Trophoblast cell (in vitro differentiated cells and primary cell): ENCODE data around the gene STAP1.

Experiments
- DNase-seq, 2 donors: peaks; one replicate each; pipeline ENCODE4 v3.0.0-alpha.2; 2016
- H2AFZ ChIP-seq: 2 replicates; pipeline ENCODE4 v1.6.1; 2013; ENCODE audit warnings: low read length, moderate library complexity, mild to moderate bottlenecking; ENCODE audit not compliant: insufficient read depth, poor library complexity
- H2AK5ac ChIP-seq: 2 replicates; pipeline ENCODE4 v1.6.1; 2013; ENCODE audit warnings: mild to moderate bottlenecking, low read length
- H2BK120ac ChIP-seq: 2 replicates; pipeline ENCODE4 v1.6.1; 2013; ENCODE audit warnings: low read length, mild to moderate bottlenecking, moderate library complexity; ENCODE audit not compliant: insufficient read depth, poor library complexity
- H2BK12ac ChIP-seq: 2 replicates; pipeline ENCODE4 v1.6.1; 2013; ENCODE audit warnings: mild to moderate bottlenecking, low read length, moderate library complexity
- H2BK5ac ChIP-seq: 2 replicates; pipeline ENCODE4 v1.6.1; 2013; ENCODE audit warnings: low read length, low read depth, moderate library complexity, mild to moderate bottlenecking; ENCODE audit not compliant: poor library complexity
- H3K14ac ChIP-seq: 2 replicates; pipeline ENCODE4 v1.6.1; 2013; ENCODE audit warnings: mild to moderate bottlenecking, low read length
- H3K18ac ChIP-seq: 2 replicates; pipeline ENCODE4 v1.6.1; 2013; ENCODE audit warnings: mild to moderate bottlenecking, low read length
- H3K23ac ChIP-seq: 2 replicates; pipeline ENCODE4 v1.6.1; 2013; ENCODE audit warnings: low read length
- H3K27ac ChIP-seq: 2 replicates; pipeline ENCODE4 v1.5.1; 2013; ENCODE audit warnings: low read depth, mild to moderate bottlenecking, inconsistent platforms, low read length, moderate library complexity
- H3K27me3 ChIP-seq: 2 replicates; pipeline ENCODE4 v1.6.1; 2013; ENCODE audit warnings: inconsistent platforms, mild to moderate bottlenecking, low read length, moderate library complexity; ENCODE audit not compliant: insufficient read depth
- H3K36me3 ChIP-seq, 2 experiments: 1 replicate in 1 of 2; 2 replicates in 1 of 2; pipeline ENCODE4 v1.6.1; 2013; ENCODE audit warnings: low read length in 2 of 2, mild to moderate bottlenecking in 2 of 2, moderate library complexity in 1 of 2; ENCODE audit not compliant: insufficient read depth in 2 of 2, control insufficient read depth in 1 of 2
- H3K4ac ChIP-seq: 2 replicates; pipeline ENCODE4 v1.6.1; 2013; ENCODE audit warnings: low read depth, mild to moderate bottlenecking, low read length, moderate library complexity
- H3K4me1 ChIP-seq, 2 experiments: 1 replicate in 1 of 2; 2 replicates in 1 of 2; pipeline ENCODE4 v1.6.1; 2013; ENCODE audit warnings: low read length in 2 of 2, mild to moderate bottlenecking in 2 of 2, moderate library complexity in 1 of 2; ENCODE audit not compliant: insufficient read depth in 2 of 2, control insufficient read depth in 1 of 2
- H3K4me2 ChIP-seq: 2 replicates; pipeline ENCODE4 v1.6.1; 2013; ENCODE audit warnings: inconsistent platforms, mild to moderate bottlenecking, low read length, moderate library complexity
- H3K4me3 ChIP-seq: 2 replicates; pipeline ENCODE4 v1.5.1; 2013; ENCODE audit warnings: mild to moderate bottlenecking, low read depth, low read length, inconsistent platforms
- H3K79me1 ChIP-seq: one replicate; pipeline ENCODE4 v1.6.1; 2013; ENCODE audit warnings: low read length
- H3K79me2 ChIP-seq: 2 replicates; pipeline ENCODE4 v1.6.1; 2013; ENCODE audit warnings: low read length, mild to moderate bottlenecking; ENCODE audit not compliant: control insufficient read depth, insufficient read depth, poor library complexity
- H3K9ac ChIP-seq: 2 replicates; pipeline ENCODE4 v1.6.1; 2013; ENCODE audit warnings: mild to moderate bottlenecking, low read length
- H3K9me3 ChIP-seq: 2 replicates; pipeline ENCODE4 v1.6.1; 2013; ENCODE audit warnings: low read depth, mild to moderate bottlenecking, control low read depth, inconsistent platforms, low read length; ENCODE audit not compliant: insufficient read depth
- H4K12ac ChIP-seq: 2 replicates; pipeline ENCODE4 v1.6.1; 2013; ENCODE audit warnings: low read depth, mild to moderate bottlenecking, low read length, moderate library complexity
- H4K8ac ChIP-seq: 2 replicates; pipeline ENCODE4 v1.6.1; 2013; ENCODE audit warnings: low read depth, mild to moderate bottlenecking, low read length, moderate library complexity
- H4K91ac ChIP-seq: one replicate; pipeline ENCODE4 v1.6.1; 2013; ENCODE audit warnings: low read depth, mild to moderate bottlenecking, low read length, moderate library complexity
- WGBS: extraction: QIAGEN DNeasy Blood & Tissue Kit; methylation state at CpG from one replicate; pipeline ENCODE4 v1.1.7; 2013; ENCODE audit warnings: missing lambda C conversion rate; ENCODE audit not compliant: insufficient read length, insufficient coverage; ENCODE audit errors: extremely low coverage; 5-methylcytosine and 5-hydroxymethylcytosine counted together

STAP1 gene

GRCh38 chr4:67554096-67554495, 4.4 kb upstream of the STAP1 start:
- Histone ChIP-seq H3K23ac (no peak overlapping the region), H4K91ac (no peak overlapping the region), H3K18ac (no peak overlapping the region), H3K4me3 (no peak overlapping the region), H4K8ac (no peak overlapping the region), H2BK120ac (no peak overlapping the region), H2AK5ac (no peak overlapping the region), H2AFZ (no peak overlapping the region), H2BK5ac (no peak overlapping the region), H3K79me1 (no peaks in the 10 kb centered on the region), H4K12ac (no peak overlapping the region), H3K36me3 (no peaks in the 10 kb centered on the region), H3K4ac (no peak overlapping the region), H3K27me3 (no peaks in the 10 kb centered on the region), H3K14ac (no peak overlapping the region), H3K4me2 (no peak overlapping the region), H3K79me2 (no peaks in the 10 kb centered on the region), H3K9me3 (no peaks in the 10 kb centered on the region), H3K9ac (no peak overlapping the region), H2BK12ac (no peak overlapping the region), H3K4me1 (no peaks in the 10 kb centered on the region), H3K27ac (no peak overlapping the region)
- no peak for DNase-seq
- WGBS: no CpG with 5 or more reads among the region's 3 CpGs

DNA sequence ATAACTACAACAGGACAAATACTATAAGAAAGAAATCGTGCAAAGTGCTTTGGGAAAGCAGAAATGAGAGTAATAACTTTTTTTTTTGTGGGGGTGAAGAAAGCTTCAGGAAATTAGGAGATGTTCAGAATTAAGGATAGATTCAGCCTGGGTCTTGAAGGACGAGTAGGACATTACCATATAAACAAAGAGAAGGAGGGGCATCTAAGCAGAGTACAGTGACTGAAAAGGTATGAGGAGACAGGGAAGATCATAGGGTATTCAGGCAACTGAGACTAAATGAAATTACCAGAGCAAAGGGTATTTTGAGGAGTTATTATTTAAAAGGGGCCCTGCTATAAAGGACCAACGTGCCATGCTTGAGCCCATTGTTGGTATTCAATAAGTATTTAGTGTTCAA, 3.1 kb upstream of the STAP1 start:
- Histone ChIP-seq H2BK5ac (no peak overlapping the region), H4K12ac (no peak overlapping the region), H3K9me3 (no peaks in the 10 kb centered on the region), H2BK120ac (no peak overlapping the region), H3K4me2 (no peak overlapping the region), H2AFZ (no peak overlapping the region), H3K4me3 (no peak overlapping the region), H4K91ac (no peak overlapping the region), H3K4me1 (no peaks in the 10 kb centered on the region), H3K18ac (no peak overlapping the region), H2BK12ac (no peak overlapping the region), H4K8ac (no peak overlapping the region), H3K36me3 (no peaks in the 10 kb centered on the region), H3K23ac (no peak overlapping the region), H2AK5ac (no peak overlapping the region), H3K4ac (no peak overlapping the region), H3K14ac (no peak overlapping the region), H3K9ac (no peak overlapping the region), H3K79me2 (no peaks in the 10 kb centered on the region), H3K79me1 (no peaks in the 10 kb centered on the region), H3K27me3 (no peaks in the 10 kb centered on the region), H3K27ac (no peak overlapping the region)
- WGBS: no CpG with 5 or more reads among the region's 3 CpGs
- DNase-seq: no peak

DNA sequence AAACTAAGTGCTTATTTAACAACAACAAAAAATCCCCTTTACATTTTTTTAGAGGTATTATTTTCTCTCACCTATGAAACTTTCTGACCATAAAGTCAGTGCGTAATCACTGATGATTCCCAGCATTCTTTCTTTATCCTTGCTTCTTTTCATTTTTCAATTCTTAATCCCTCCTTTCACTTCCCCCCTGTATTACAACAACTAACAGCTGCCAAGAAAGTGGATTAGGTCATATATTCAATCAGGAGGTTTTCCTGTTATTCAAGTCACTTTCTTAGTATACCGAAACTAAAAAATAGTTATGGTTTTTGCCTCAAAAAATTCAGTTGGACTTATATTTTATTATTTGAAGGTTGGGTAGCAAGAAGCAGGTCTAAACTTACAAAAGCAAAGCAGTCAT, 2.1 kb upstream of the STAP1 start:
- H2AFZ ChIP-seq: no peak overlapping the region
- H3K9ac ChIP-seq: no peak overlapping the region
- no peaks in the 10 kb centered on the region for H3K36me3 ChIP-seq
- no peak overlapping the region for H3K27ac ChIP-seq
- H3K9me3 ChIP-seq: no peaks in the 10 kb centered on the region
- no peaks in the 10 kb centered on the region for H3K79me2 ChIP-seq
- H3K18ac ChIP-seq: no peak overlapping the region
- H3K23ac ChIP-seq: no peak overlapping the region
- H3K14ac ChIP-seq: no peak overlapping the region
- no peak overlapping the region for H2BK120ac ChIP-seq
- H2BK12ac ChIP-seq: no peak overlapping the region
- no peak overlapping the region for H4K91ac ChIP-seq
- H3K79me1 ChIP-seq: no peaks in the 10 kb centered on the region
- H3K4ac ChIP-seq: no peak overlapping the region
- H3K4me3 ChIP-seq: no peak overlapping the region
- no peaks in the 10 kb centered on the region for H3K27me3 ChIP-seq
- H4K8ac ChIP-seq: no peak overlapping the region
- H4K12ac ChIP-seq: no peak overlapping the region
- no peak for DNase-seq
- no peak overlapping the region for H2AK5ac ChIP-seq
- WGBS: no CpG with 5 or more reads among the region's 2 CpGs
- no peaks in the 10 kb centered on the region for H3K4me1 ChIP-seq
- H2BK5ac ChIP-seq: no peak overlapping the region
- no peak overlapping the region for H3K4me2 ChIP-seq

DNA sequence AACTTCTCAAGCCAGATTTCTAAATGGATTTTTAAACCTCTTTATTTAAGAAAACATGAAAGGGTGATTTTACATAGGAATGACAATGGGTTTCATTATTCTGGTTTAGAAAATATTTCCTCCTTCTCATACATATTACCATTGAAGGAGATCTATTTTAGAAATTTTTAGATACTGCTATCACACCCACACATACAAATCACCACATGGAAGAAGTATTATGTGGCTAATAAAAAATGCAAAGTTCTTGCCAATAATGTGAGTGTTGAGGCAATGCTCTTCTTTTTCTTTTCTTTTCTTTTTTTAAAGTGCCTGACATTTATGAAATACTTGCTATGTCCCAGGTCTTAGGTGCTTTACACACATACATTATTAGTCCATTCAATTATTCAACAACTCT, 6.8 kb downstream of the STAP1 start:
- no peak overlapping the region for H3K9ac ChIP-seq
- H4K12ac ChIP-seq: no peak overlapping the region
- no peak overlapping the region for H3K4ac ChIP-seq
- no peaks in the 10 kb centered on the region for H3K79me2 ChIP-seq
- no peak overlapping the region for H2BK5ac ChIP-seq
- no peak overlapping the region for H3K18ac ChIP-seq
- no peaks in the 10 kb centered on the region for H3K36me3 ChIP-seq
- H2BK120ac ChIP-seq: no peak overlapping the region
- H4K91ac ChIP-seq: no peak overlapping the region
- H3K27ac ChIP-seq: no peak overlapping the region
- no peak overlapping the region for H2BK12ac ChIP-seq
- no peak overlapping the region for H3K4me3 ChIP-seq
- H3K14ac ChIP-seq: no peak overlapping the region
- no peaks in the 10 kb centered on the region for H3K9me3 ChIP-seq
- H3K4me1 ChIP-seq: no peaks in the 10 kb centered on the region
- no peak overlapping the region for H4K8ac ChIP-seq
- DNase-seq: no peak
- no peak overlapping the region for H3K4me2 ChIP-seq
- no peaks in the 10 kb centered on the region for H3K79me1 ChIP-seq
- no peak overlapping the region for H2AFZ ChIP-seq
- H3K23ac ChIP-seq: no peak overlapping the region
- H2AK5ac ChIP-seq: no peak overlapping the region
- no peaks in the 10 kb centered on the region for H3K27me3 ChIP-seq

- no CpG with 5 or more reads among the region's 3 CpGs for WGBS
- no peaks in the 10 kb centered on the region for H3K79me1 ChIP-seq
Observed at GRCh38 chr4:67566335-67566734, 7.8 kb downstream of the STAP1 start.

More at GRCh38 chr4:67566335-67566734, 7.8 kb downstream of the STAP1 start:
- Histone ChIP-seq H3K4me1 (no peaks in the 10 kb centered on the region), H4K12ac (no peak overlapping the region), H2BK120ac (no peak overlapping the region), H4K8ac (no peak overlapping the region), H2AFZ (no peak overlapping the region), H3K4ac (no peak overlapping the region), H3K18ac (no peak overlapping the region), H4K91ac (no peak overlapping the region), H3K4me2 (no peak overlapping the region), H2BK5ac (no peak overlapping the region), H3K23ac (no peak overlapping the region), H3K27me3 (no peaks in the 10 kb centered on the region), H3K14ac (no peak overlapping the region), H3K36me3 (no peaks in the 10 kb centered on the region), H3K79me2 (no peaks in the 10 kb centered on the region), H3K9ac (no peak overlapping the region), H3K9me3 (no peaks in the 10 kb centered on the region), H2AK5ac (no peak overlapping the region), H2BK12ac (no peak overlapping the region), H3K27ac (no peak overlapping the region), H3K4me3 (no peak overlapping the region)
- no peak for DNase-seq
